Fibroblast of skin of abdomen (primary cell): Measurements from ENCODE around the gene AIFM3.
"Not testable (repeated sequence)": the region's sequence is repeated elsewhere in the genome, so short reads cannot be mapped to it uniquely, and the experiment has no call there.

Experiments
- DNase-seq: peaks from one replicate; pipeline ENCODE4 v3.0.0-alpha.2; 2013

The AIFM3 gene

GRCh38 chr22:20957683-20958431 lies 9.2 kb upstream of the AIFM3 start:
- DNase-seq = no peak

DNA sequence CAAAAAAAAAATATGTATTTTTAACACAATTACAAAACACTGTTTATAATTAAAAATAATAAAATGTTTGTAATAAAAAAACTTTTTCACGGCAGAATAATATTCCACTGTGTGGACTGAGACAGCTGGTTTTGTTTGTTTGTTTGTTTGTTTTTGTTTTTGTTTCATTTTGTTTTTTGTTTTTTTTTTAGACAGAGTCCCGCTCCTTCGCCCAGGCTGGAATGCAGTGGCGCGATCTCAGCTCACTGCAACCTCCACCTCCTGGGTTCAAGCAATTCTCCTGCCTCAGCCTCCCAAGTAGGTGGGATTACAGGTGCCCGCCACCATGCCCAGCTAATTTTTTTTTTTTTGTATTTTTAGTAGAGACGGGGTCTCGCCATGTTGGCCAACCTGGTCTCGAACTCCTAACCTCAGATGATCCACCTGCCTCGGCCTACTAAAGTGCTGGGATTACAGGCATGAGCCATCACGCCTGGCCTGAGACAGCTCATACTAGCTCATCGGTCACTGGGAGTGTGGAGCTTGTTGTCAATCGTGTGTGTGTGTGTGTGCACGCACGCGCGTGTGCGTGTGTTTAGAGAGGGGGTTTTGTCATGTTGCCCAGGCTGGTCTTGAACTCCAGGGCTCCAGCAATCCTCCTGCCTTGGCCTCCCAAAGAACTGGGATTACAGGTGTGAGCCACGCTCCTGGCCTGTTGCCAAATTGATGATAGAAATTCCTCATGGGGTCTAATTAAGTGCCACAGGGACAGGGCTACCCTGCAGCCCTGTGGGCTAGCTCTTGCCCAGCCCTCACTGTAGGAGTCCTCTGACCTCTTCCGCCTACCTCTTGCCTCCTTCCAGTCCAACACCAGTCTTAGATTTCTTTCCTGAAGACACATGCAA lies 7.2 kb upstream of the AIFM3 start:
- DNase-seq = no peak

GRCh38 chr22:20960609-20961008 lies 6.4 kb upstream of the AIFM3 start:
- no peak for DNase-seq

- DNase-seq = no peak
Observed at GRCh38 chr22:20962491-20962945, 4.5 kb upstream of the AIFM3 start.

- no peak for DNase-seq
Observed at GRCh38 chr22:20963201-20964052, 3.6 kb upstream of the AIFM3 start.

GRCh38 chr22:20964090-20964798 lies 2.8 kb upstream of the AIFM3 start:
- DNase-seq = no peak

GRCh38 chr22:20964799-20965103 lies 2.3 kb upstream of the AIFM3 start:
- DNase-seq = no peak

DNA sequence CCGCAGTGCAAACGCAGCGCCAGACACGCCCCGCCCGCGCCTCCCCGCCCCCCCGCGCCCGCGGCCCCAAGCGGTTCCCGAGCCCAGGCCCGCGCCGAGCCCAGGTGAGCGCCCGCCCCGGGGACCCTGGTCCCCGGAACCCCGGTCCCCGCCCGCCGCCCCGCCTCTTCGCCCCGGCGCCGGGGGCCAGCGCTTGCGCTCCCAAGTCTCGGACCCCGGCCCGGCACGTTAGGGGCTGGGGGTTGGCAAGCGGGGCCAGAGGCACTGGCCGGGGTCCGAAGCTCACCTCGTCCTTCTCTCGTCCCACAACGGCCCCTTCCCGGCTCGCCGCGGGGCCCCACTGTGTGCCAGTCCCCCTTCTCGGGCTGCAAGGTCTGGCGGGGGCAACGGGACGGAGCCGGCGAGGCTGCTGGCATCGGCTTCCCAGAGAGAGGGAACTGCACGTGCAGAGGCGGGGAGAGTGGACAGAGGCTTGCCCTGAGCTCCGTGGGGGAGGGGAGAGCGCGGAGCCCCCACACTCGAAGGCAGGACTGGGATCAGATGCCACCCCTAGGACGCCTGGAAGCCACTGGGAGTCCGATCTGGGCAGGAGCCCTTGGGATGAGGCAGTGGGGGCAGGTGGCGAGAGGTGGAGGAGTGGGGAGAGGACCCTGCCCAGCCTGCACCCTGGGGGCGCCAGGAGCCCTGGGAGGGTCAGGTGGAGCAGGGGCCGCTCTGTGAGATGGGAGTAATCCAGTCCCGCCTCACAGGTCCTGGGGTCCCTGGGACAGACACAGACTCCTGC lies 1.8 kb upstream of the AIFM3 start:
- no peak for DNase-seq

DNA sequence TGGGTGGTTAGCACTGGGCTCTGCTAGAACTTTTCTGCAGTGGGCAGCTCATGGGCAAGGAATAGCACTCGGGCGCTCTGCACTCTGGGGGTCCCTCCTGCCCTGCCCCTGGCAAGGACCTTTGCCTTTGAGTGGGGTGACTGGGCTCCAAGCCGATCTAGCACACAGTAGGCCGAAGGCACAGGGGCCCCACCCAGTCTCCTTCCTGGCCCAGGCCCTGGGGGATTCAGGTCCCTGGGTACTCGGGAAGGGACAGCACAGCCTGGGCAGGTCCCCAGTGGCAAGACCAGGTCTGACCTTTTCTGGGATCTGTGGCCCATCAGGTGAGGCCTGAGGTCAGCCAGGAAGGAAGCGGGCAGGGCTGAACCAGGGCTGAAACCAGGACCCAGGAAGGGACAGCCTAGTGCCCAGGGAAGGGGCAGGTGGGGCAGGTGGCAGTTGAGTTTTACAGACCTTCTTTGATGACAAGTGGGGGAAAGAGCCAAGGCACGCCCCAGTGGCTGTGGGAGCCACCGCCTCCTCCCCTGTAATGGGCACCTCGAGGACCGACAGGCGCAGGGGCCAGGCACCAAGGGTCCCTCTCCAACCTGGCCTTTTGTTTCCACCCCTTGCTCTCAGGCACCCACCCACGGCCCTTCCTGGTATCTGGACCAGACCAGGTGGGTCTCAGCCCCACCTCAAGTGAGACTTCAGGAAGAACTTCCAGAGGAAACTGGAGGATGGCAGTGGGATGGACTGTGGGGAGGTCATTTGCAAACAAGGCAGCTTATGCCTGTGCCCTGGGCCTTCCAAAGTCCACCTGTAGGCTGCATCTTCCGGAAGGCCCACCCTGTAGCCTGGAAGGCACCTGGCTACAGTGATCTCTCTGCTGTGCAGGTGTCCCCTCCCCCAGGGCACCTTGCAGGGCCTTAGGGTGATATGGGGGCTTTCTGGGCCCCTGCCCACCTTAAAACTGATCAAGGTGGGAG lies 883 bp upstream of the AIFM3 start:
- no peak for DNase-seq

- DNase-seq = no peak
Observed at GRCh38 chr22:20967697-20968211, 699 bp downstream of the AIFM3 start.

GRCh38 chr22:20968281-20968977 lies 1.4 kb downstream of the AIFM3 start:
- no peak for DNase-seq

DNA sequence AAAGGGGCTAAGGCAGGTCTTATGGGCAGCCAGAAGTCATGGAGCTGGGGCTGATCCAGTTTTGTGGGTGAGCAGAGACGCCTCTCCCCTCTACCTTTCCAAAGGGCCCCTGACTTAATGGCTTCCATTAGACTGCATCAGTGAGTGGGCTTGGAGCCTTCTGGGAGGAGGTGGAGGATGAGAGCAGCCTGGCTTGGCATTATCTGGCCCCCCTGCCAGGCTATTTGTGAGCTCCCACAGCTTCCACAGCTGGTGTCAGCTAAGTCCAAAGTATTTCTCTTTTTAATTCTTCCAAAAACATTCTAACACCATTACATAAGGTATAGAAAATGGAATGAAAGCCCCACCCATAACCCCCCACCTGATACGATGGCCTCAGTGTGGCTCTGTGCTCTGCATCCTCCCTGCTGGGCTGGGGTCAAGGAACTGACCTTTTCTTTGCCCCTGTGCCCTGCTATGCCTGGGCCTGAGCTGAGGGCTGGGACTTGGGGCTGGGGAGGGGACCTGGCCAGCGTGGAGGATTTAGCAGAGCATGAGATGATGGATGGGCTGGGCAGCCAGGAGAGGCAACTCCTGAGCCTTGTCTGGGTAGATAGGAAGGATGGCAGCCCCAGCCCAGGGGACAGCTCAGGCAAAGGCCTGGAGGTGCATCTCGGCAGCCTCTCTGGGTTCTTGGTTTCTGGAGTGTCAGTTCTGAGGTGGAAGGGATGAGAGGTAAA lies 4.0 kb downstream of the AIFM3 start:
- no peak for DNase-seq

- not testable (repeated sequence) for DNase-seq
Observed at GRCh38 chr22:20972014-20972694, 5.1 kb downstream of the AIFM3 start.

DNA sequence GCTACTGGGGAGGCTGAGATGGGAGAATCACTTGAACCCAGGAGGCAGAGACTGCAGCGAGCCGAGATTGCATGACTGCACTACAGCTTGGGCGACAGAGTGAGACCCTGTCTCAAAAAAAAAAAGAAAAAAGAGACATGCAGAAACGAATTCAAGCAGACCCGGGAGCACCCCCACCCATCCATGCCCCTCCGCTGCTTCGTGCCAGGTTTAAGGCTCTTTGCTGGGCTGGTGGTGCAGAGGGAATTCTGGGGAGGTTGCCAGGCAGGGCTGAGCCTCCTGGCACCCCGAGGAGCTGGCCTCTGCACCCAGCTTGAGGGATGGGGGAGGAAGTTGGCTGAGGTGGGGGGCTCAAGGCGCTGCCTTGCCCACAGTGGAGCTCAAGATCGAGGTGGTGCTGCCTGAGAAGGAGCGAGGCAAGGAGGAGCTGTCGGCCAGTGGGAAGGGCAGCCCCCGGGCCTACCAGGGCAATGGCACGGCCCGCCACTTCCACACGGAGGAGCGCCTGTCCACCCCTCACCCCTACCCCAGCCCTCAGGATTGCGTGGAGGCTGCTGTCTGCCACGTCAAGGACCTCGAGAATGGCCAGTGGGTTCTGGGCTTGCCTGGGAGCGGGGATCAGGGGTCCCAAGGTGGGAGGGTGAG lies 6.0 kb downstream of the AIFM3 start:
- no peak for DNase-seq

- DNase-seq = no peak
Observed at GRCh38 chr22:20973634-20974286, 6.7 kb downstream of the AIFM3 start.

DNA sequence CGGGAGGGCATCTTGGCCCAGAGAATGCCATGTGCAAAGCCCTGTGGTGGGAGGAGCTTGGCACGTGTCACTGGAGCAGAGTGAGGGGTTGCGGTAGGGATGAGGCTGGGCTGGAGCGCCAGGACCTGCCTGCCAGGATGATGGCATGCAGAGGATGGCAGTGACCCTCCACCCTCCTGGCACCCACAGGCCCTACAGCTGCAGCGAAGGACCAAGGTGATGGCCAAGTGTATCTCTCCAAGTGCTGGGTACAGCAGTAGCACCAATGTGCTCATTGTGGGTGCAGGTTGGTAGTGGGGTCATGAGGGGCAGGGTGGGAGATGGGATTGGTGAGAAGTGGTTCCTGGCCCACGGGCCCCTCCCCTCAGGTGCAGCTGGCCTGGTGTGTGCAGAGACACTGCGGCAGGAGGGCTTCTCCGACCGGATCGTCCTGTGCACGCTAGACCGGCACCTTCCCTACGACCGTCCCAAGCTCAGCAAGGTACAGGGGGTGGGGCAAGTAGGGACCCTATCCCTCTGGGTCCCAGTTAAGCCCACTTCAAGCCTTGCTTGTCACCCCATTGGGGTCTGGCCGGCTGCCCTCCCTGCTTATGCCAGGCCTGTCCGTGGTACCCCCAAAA lies 7.4 kb downstream of the AIFM3 start:
- no peak for DNase-seq
